Mesodermal cell (in vitro differentiated cells): Measurements from ENCODE around the gene TSSC4.

ENCODE experiments used
- H3K27ac ChIP-seq: 2 replicates; pipeline ENCODE4 v1.7.0; 2013; ENCODE audit warnings: mild to moderate bottlenecking, low read depth, low read length, moderate library complexity; ENCODE audit not compliant: severe bottlenecking
- H3K36me3 ChIP-seq: 2 replicates; pipeline ENCODE4 v1.7.1; 2013; ENCODE audit warnings: mild to moderate bottlenecking, low read length, moderate library complexity; ENCODE audit not compliant: control insufficient read depth, insufficient read depth
- H3K4me1 ChIP-seq: one replicate; pipeline ENCODE4 v1.7.1; 2013; ENCODE audit warnings: mild to moderate bottlenecking, low read length; ENCODE audit not compliant: insufficient read depth, control insufficient read depth, poor library complexity, severe bottlenecking
- H3K4me3 ChIP-seq: 2 replicates; pipeline ENCODE4 v1.7.0; 2013; ENCODE audit warnings: low read length, control low read depth, mild to moderate bottlenecking; ENCODE audit not compliant: insufficient read depth, poor library complexity, severe bottlenecking; ENCODE audit errors: extremely low read depth
- H3K9me3 ChIP-seq: 2 replicates; pipeline ENCODE4 v1.7.1; 2013; ENCODE audit warnings: mild to moderate bottlenecking, low read length, moderate library complexity; ENCODE audit not compliant: control insufficient read depth
- WGBS, 2 experiments: methylation state at CpG; one replicate each; pipeline ENCODE4 v1.1.5; 2013; ENCODE audit warnings: missing lambda C conversion rate in 2 of 2; ENCODE audit not compliant: insufficient coverage in 2 of 2; 5-methylcytosine and 5-hydroxymethylcytosine counted together

TSSC4 gene

DNA sequence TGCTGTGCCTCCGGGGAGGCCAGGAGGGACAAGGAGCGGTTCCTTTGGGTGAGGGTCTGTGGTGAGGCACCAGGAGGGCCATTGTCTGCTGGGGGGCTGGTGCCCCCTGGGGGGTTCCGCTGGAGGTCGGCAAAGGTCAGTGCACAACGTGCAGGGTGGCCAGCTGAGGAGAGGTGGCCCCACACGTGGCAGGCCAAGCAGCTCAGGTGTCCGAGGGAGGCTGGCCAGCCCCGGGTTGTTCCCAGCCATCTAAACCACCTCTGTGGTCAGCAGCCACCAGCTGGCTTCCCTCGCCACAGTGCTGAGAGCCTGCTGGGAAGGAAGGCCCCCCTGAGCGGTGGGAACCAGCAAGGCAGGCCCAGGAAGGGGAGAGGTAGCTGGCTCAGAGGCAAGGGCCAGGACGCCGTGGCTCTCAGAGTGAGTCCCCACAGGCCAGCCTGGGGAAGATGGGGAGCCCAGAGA, 4.2 kb downstream of the TSSC4 start:
- 92 to 93% methylated on average over 6 to 11 of the region's 12 CpGs for WGBS, 2 experiments
- no peak overlapping the region for H3K4me3 ChIP-seq
- H3K36me3 ChIP-seq, result peaks cover 28% of the 10 kb centered on the region
- H3K27ac ChIP-seq, result peak overlapping the region; percentile 10
- peaks cover 12% of the 10 kb centered on the region for H3K4me1 ChIP-seq
- H3K9me3 ChIP-seq, result no peaks in the 10 kb centered on the region

DNA sequence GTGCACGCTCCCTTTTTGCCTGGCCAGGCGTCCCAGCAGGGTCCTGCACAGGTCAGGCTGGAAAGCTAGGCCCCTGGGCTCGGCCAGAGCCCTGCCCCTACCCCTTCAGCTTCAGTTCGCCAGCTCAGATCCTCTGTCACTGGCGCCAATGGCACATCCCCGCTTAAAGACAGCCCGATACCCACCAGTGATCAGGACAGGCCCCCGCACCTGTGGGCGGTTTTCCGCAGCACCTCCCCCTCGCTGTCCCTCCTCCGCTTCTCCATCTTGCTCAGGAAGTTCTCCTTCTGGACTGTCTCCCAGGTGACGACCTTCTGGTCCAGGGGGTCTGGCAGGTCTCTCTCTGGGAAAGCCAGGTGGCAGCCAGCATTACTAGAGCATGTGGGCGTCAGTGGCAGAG, 5.9 kb downstream of the TSSC4 start:
- Histone ChIP-seq H3K4me1 (peaks cover 11% of the 10 kb centered on the region), H3K9me3 (no peaks in the 10 kb centered on the region), H3K36me3 (peaks cover 27% of the 10 kb centered on the region), H3K27ac (no peak overlapping the region), H3K4me3 (no peak overlapping the region)
- 92 to 93% methylated on average over 13 to 14 of the region's 14 CpGs for WGBS, 2 experiments

GRCh38 chr11:2406878-2407410, 6.4 kb downstream of the TSSC4 start:
- Histone ChIP-seq H3K9me3 (no peaks in the 10 kb centered on the region), H3K4me1 (peaks cover 8% of the 10 kb centered on the region), H3K27ac (no peak overlapping the region), H3K4me3 (no peak overlapping the region), H3K36me3 (peaks cover 26% of the 10 kb centered on the region)
- WGBS, 2 experiments, result 88 to 89% methylated on average over 23 to 24 of the region's 24 CpGs

GRCh38 chr11:2408671-2409070, 8.1 kb downstream of the TSSC4 start:
- Histone ChIP-seq H3K9me3 (no peaks in the 10 kb centered on the region), H3K36me3 (peaks cover 10% of the 10 kb centered on the region), H3K4me1 (peaks cover 5% of the 10 kb centered on the region), H3K4me3 (no peak overlapping the region), H3K27ac (peak overlapping the region; percentile 55)
- 81 to 94% methylated on average over 7 of the region's 11 CpGs for WGBS, 2 experiments

DNA sequence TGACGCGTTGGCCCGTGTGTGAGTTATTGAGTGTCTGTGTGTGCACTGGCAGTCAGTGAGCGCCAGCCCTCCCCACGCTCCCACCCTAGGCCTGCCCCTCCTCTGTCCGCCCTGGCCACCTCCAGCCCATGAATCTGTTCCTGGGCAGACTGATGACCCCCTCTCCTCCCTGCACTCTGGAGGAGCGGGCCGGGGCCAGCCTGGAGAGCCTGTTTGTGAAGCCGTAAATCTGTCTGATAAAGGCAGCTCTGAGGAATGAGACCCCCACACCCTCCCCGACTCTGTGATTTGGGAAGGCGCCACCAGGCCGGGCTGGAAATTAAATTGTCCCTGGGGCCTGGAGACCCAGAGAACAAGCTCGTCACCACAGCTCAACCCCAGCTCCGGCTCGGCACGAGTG, 8.6 kb downstream of the TSSC4 start:
- Histone ChIP-seq H3K4me3 (no peak overlapping the region), H3K27ac (peak overlapping the region; percentile 55), H3K9me3 (no peaks in the 10 kb centered on the region), H3K36me3 (peaks cover 5% of the 10 kb centered on the region), H3K4me1 (peaks cover 5% of the 10 kb centered on the region)
- 91% methylated on average over 9 to 12 of the region's 16 CpGs for WGBS, 2 experiments

DNA sequence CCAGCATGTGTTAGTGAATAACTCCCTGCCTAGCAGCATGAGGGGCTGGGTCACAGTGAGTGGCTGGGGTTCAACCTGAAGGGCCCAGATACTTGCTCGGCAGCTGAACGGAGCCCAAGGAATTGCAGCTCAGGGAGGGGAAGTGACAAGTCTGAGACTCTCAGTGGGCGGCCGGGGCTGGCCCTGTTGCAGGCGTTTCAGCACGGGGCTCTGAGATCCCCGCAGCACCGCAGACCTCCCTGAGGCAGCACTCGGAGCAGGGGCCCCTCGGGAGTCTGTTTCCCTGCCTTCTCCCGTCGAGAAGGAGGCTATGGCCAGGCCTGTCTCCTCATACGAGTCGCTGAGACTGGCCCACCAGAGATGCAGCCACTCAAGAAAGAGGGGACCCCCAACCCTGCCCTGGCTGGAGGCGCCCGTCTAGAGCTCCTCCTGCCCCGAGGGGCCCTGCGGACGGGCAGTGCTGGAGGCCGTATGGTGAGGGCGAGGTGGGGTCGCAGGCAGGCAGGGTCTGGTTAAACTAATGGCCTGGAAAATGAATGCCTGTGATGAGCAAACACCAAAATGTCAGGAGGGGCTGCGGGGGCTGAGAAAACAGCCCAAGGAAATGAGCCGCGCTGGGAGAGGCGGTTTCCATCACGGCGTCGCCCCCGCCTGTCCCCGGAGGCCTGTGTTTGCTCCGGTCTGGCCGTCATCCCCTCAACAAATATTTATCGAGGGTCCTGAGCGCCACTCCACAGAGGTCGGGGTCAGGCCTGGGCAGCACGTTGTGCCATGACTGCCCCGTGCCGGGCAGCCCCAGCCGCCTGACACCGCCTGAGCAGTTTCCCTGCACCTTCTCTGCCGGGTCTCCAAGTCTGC, 9.3 kb downstream of the TSSC4 start:
- Histone ChIP-seq H3K4me3 (no peak overlapping the region), H3K9me3 (no peaks in the 10 kb centered on the region), H3K27ac (peak overlapping the region; percentile 55), H3K36me3 (no peaks in the 10 kb centered on the region), H3K4me1 (peaks cover 5% of the 10 kb centered on the region)
- 85 to 89% methylated on average over 38 to 40 of the region's 42 CpGs for WGBS, 2 experiments

DNA sequence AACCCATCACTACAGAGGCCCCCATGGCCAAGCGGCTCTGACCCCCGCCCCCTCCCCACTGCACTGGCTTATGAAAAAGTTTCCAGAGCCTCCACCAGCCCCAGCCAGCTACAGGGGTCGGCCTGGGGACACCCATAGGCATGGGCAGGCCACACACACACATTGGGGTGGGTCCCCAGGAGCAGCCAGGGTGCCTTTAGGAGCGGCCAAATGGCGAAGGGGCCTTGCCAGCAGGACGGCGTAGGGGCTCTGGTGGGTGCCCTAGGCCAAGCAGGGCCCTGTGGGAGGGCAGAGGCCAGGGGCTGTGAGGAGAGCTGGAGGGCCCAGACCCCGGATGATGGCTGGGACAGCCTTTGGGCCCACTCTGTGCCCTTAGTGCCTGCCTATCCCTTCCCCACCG, 10.1 kb downstream of the TSSC4 start:
- Histone ChIP-seq H3K27ac (no peak overlapping the region), H3K4me1 (peaks cover 5% of the 10 kb centered on the region), H3K36me3 (no peaks in the 10 kb centered on the region), H3K9me3 (no peaks in the 10 kb centered on the region), H3K4me3 (no peak overlapping the region)
- WGBS, 2 experiments, result 92 to 95% methylated on average over 6 to 9 of the region's 9 CpGs

- 91 to 95% methylated on average over 28 to 29 of the region's 30 CpGs for WGBS, 2 experiments
- H3K36me3 ChIP-seq, result no peaks in the 10 kb centered on the region
- peaks cover 5% of the 10 kb centered on the region for H3K4me1 ChIP-seq
- H3K27ac ChIP-seq, result no peak overlapping the region
- H3K9me3 ChIP-seq, result no peaks in the 10 kb centered on the region
- H3K4me3 ChIP-seq, result no peak overlapping the region
Observed at GRCh38 chr11:2411446-2412305, 11.1 kb downstream of the TSSC4 start.

DNA sequence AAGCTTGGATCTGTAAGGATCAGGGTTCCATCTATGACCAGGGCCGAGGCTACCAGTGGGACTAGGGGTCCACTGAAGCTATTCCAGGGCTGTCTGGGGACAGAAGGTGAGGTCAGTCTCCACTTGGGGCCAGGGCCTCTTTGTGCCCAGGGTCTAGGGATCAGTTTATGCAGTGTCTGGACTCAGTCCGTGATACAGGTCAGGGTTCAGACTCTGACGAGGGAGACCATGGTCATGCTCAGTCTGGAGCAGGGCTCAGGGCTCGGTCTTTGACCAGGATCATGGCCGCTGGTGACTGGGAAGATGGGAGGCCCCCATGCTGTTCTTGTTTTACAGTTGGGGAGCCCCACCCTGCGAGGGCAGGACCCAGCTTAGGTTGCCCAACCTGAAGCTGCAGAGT, 11.8 kb downstream of the TSSC4 start:
- no peaks in the 10 kb centered on the region for H3K36me3 ChIP-seq
- peaks cover 5% of the 10 kb centered on the region for H3K4me1 ChIP-seq
- WGBS, 2 experiments, result 93 to 98% methylated on average over 6 of the region's 6 CpGs
- H3K4me3 ChIP-seq, result no peak overlapping the region
- no peaks in the 10 kb centered on the region for H3K9me3 ChIP-seq
- H3K27ac ChIP-seq, result no peak overlapping the region

DNA sequence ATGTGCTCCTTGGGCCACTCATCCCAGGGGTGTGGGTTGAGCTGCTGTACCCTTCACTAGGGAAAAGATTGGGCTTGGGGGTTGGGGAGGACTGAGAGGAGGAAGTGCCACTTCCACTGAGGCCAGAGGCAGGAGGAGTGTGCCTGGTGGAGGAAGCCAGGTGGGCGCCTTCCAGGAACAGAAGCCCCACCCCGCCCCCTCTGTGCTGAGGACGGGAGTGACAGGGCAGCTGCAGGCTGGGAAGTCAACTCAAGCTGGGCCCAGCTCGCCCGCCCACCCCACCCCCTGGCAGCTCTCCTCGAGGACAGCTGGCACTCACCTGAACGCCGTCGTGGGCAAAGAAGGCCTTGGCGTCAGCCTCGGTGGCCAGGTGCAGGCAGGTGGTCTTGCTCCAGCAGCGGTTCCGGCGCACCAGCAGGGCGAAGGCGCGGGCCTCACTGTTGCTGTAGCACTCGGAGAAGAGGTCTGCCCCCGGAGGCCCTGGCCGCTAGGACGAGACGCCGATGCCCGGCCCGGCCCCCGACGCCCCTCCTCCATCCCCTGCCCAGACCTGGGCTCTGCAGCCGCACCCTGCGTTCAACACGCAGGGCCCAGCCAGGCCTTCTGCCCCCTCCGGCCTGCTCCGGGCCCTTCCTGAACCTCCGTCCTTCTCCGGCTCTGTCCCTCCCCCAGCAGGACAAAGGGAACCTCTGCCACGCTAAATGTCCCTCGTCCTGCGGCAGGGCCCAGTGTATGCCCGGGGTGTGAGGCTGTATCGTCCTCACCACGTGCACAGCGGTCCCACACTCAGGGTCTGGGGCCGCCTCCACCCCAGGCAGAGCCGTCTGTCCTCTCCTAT, 13.4 kb downstream of the TSSC4 start:
- no peak overlapping the region for H3K27ac ChIP-seq
- H3K9me3 ChIP-seq, result no peaks in the 10 kb centered on the region
- 91 to 94% methylated on average over 32 to 42 of the region's 43 CpGs for WGBS, 2 experiments
- no peak overlapping the region for H3K4me3 ChIP-seq
- peaks cover 5% of the 10 kb centered on the region for H3K4me1 ChIP-seq
- H3K36me3 ChIP-seq, result no peaks in the 10 kb centered on the region
